Endothelial cell (in vitro differentiated cells): ENCODE measurements around the gene RGS3. TPM values are rescaled to one million over a fixed set of nuclear protein-coding genes. Genes with fewer than 3 reads are reported as not detected.

Experiments
- DNase-seq: peaks from one replicate; pipeline ENCODE4 v3.0.0; 2021; ENCODE audit warnings: low spot score
- H3K27ac Mint-ChIP-seq: one replicate; pipeline ENCODE4 v1.8.0; 2021; ENCODE audit warnings: mixed read lengths, inconsistent platforms; ENCODE audit not compliant: unreplicated experiment
- H3K27me3 Mint-ChIP-seq: one replicate; pipeline ENCODE4 v1.8.0; 2021; ENCODE audit warnings: mild to moderate bottlenecking, moderate library complexity, mixed read lengths, inconsistent platforms; ENCODE audit not compliant: unreplicated experiment
- H3K36me3 Mint-ChIP-seq: one replicate; pipeline ENCODE4 v1.8.0; 2021; ENCODE audit warnings: mild to moderate bottlenecking, low read depth, mixed read lengths, inconsistent platforms; ENCODE audit not compliant: unreplicated experiment
- H3K4me1 Mint-ChIP-seq: one replicate; pipeline ENCODE4 v1.8.0; 2021; ENCODE audit warnings: mild to moderate bottlenecking, mixed read lengths, inconsistent platforms; ENCODE audit not compliant: unreplicated experiment
- H3K4me3 Mint-ChIP-seq: one replicate; pipeline ENCODE4 v1.8.0; 2021; ENCODE audit warnings: mild to moderate bottlenecking, mixed read lengths, inconsistent platforms; ENCODE audit not compliant: unreplicated experiment
- H3K9me3 Mint-ChIP-seq: one replicate; pipeline ENCODE4 v1.8.0; 2021; ENCODE audit warnings: mixed read lengths, inconsistent platforms; ENCODE audit not compliant: unreplicated experiment
- CTCF ChIP-seq: fragments of 200-600 bp; sonication (generic); IDR thresholded peaks from one replicate; pipeline ENCODE4 v1.5.0; 2021; ENCODE audit warnings: antibody characterized with exemption; ENCODE audit not compliant: unreplicated experiment
- total RNA-seq: library from RNA; stranded (reverse); fragmentation: NEBNext Ultra II Directional; extraction: Animal tissue kit (Norgen Biotek cat#: 25700); gene quantifications from one replicate; pipeline ENCODE4 v1.2.1, GENCODE V29; 2021; ENCODE audit not compliant: unreplicated experiment

The RGS3 gene
- total RNA-seq, 1 donor from 2014 or later = 474 TPM

- Mint-ChIP-seq H3K36me3 (peaks cover 42% of the 10 kb centered on the region), H3K9me3 (no peaks in the 10 kb centered on the region), H3K4me3 (peak overlapping the region; percentile 68), H3K27me3 (peaks cover 25% of the 10 kb centered on the region), H3K4me1 (peaks cover 52% of the 10 kb centered on the region), H3K27ac (peak overlapping the region; percentile 88)
- no peak for DNase-seq
- no peak for TF ChIP-seq CTCF
Observed at GRCh38 chr9:113585555-113585954, 122.0 kb downstream of the RGS3 start.

- Mint-ChIP-seq H3K4me3 (no peak overlapping the region), H3K36me3 (peaks cover 38% of the 10 kb centered on the region), H3K4me1 (peaks cover 69% of the 10 kb centered on the region), H3K27ac (peak overlapping the region; percentile 99), H3K9me3 (no peaks in the 10 kb centered on the region), H3K27me3 (peaks cover 27% of the 10 kb centered on the region)
- peak; percentile 60 for DNase-seq
- TF ChIP-seq CTCF = no peak
Observed at GRCh38 chr9:113587471-113588031, 124.0 kb downstream of the RGS3 start.

DNA sequence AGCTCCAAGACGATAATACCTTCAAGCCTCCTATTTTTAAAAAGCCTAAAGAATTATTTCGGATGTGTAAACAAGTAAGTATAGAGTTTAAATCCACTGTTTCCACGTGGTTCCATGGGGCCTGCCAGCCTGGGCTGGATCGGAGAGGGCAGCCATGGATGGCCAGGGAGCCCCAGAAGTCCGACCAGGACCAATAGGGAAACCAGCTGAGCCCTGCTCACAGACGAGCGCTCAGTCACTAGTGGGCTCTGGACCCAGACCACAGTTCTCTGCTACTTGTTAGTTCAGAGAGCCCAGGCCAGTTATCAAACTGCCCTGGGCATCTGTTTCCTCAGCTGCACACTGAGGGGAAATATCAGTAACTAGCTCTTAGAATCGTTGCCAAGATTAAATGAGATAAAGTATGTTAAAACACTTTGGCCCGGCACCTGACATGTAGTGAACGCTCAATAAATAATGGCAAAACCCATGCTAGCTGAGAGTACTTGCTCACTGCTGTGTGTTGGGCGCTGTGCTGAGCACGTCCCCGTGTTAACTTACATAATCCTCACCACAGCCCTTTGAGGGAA lies 124.8 kb downstream of the RGS3 start:
- H3K36me3 Mint-ChIP-seq = peaks cover 36% of the 10 kb centered on the region
- peak overlapping the region; percentile 81 for H3K4me3 Mint-ChIP-seq
- no peak for TF ChIP-seq CTCF
- H3K27ac Mint-ChIP-seq = peak overlapping the region; percentile 99
- peaks cover 27% of the 10 kb centered on the region for H3K27me3 Mint-ChIP-seq
- no peak for DNase-seq
- H3K4me1 Mint-ChIP-seq = peaks cover 70% of the 10 kb centered on the region
- H3K9me3 Mint-ChIP-seq = no peaks in the 10 kb centered on the region

DNA sequence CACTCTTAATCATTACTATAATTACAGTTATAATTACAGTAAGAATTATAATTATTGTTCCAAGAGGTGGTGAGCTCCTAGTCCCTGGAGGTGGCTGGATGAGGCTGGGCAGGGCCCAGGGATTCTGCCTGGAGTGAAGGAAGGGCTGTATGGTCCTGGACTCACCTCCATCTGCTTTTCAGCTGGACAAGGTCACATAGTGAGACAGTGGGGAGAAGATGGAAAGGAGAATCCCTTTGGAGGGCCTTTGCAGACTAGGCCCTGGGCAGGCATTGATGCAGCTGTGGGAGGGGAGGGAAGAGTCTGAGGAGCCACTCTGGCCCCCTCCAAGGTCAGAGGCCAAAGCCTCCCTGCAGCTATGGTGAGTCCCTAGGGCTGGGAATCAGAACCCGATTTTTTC lies 125.4 kb downstream of the RGS3 start:
- H3K27ac Mint-ChIP-seq = peak overlapping the region; percentile 99
- DNase-seq = no peak
- H3K36me3 Mint-ChIP-seq = peaks cover 32% of the 10 kb centered on the region
- TF ChIP-seq CTCF = no peak
- H3K27me3 Mint-ChIP-seq = peaks cover 23% of the 10 kb centered on the region
- no peak overlapping the region for H3K4me3 Mint-ChIP-seq
- no peaks in the 10 kb centered on the region for H3K9me3 Mint-ChIP-seq
- peaks cover 72% of the 10 kb centered on the region for H3K4me1 Mint-ChIP-seq

GRCh38 chr9:113589407-113589806 lies 125.9 kb downstream of the RGS3 start:
- peak overlapping the region; percentile 99 for H3K27ac Mint-ChIP-seq

More at GRCh38 chr9:113589407-113589806, 125.9 kb downstream of the RGS3 start:
- Mint-ChIP-seq H3K36me3 (peaks cover 32% of the 10 kb centered on the region), H3K9me3 (no peaks in the 10 kb centered on the region), H3K27me3 (peaks cover 23% of the 10 kb centered on the region), H3K4me3 (no peak overlapping the region), H3K4me1 (peaks cover 72% of the 10 kb centered on the region)
- DNase-seq = peak; percentile 82
- no peak for TF ChIP-seq CTCF
